HG03460 (cell line): Measurements from ENCODE around the gene TIMM44.
"Not testable (repeated sequence)": the region's sequence is repeated elsewhere in the genome, so short reads cannot be mapped to it uniquely, and the experiment has no call there.

Experiments
- ATAC-seq: cut with Tn5 transposase; IDR thresholded peaks from one replicate; pipeline ENCODE4 v1.9.1; 2021; ENCODE audit not compliant: unreplicated experiment

The TIMM44 gene

GRCh38 chr19:7977021-7977722, 33.7 kb upstream of the TIMM44 start:
- no peak for ATAC-seq

DNA sequence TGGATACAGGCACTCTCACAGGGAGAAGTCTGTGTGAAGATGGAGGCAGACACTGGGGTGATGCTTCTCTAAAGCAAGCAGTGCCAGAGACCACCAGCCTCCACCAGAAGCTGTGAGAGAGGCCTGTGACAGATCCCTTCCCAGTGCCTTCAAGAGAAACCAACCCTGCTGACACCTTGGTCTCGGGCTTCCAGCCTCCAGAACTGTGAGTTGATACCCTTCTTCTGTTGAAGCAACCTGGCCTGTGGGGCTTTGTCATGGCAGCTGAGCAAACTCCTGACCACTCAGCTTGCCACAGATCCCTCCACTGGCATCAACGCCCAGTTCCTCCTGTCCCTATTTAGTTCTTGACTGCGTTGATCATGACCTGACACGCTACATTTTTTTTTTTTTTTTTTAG, 33.0 kb upstream of the TIMM44 start:
- no peak for ATAC-seq

GRCh38 chr19:7975037-7975436, 31.6 kb upstream of the TIMM44 start:
- ATAC-seq: no peak

DNA sequence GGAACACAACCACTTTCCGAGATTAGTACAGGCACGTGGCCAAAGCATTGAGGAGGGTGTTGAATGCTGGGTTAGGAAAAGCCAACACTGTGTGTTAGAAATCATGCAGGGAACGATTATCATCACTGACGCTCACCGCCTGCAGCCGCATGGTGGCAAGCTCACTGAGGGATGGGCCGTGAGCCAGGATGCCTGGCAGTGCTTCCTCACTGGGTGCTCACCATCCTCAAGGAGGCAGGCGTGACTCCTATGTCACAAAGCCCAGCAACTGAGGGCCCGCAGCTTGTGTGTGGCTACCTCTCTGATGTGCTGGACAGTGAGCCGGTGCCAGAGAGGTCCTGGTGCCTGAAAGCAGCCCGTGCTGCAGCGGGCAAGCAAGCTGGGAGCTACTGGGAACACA, 30.4 kb upstream of the TIMM44 start:
- no peak for ATAC-seq

- ATAC-seq: no peak
Measured at GRCh38 chr19:7971553-7972520, 28.4 kb upstream of the TIMM44 start.

DNA sequence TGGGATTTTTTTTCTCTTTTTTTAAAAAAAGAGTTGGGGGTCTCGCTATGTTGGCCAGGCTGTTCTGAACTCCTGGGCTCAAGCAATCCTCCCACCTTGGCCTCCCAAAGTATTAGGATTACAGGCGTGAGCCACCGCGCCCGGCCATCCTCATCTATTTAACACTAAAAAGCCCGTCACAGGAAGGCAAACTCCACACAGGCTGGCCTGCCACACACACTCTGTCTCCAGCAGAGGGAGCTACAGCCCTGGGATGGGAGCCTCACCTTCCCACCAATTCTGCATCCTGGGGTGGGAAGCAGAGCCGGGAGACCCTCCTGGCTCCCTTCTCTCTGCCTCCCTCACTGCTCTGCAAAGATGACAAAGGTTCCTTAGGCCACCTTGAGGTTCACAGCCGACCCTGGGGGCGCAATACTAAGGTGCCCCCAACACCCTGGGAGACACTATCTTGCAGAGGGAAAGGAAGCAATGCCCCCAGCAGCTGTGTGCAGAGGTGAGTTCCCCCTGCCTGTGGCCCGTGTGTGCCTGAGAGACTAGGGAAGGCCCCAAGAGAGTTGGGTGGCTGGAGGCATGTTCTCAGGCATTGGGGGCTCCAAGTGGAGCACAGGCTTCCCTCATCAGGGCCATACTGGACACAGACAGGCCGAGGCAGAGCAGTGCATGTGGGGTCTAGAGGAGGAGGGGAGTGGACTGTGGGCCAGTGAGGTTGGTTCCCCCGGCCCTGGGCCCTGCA, 27.4 kb upstream of the TIMM44 start:
- no peak for ATAC-seq

DNA sequence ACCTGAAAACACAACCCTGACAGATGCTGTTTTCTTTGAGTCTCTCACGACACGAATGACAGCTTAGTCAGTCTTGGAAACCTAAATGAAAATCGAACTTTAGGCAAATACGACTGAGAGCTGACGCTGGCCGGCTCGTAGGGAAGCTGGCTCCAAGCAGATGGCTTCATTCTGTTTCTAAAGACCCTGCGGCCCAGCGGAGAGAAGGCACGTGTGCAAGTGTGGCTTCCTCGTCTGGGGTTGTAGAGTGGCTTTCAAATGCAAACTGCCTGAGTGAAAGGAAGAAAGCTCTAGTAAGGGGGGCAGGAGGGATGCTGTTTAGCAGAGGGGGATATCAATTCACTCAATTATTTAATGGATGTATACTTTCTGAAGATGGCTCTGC, 26.1 kb upstream of the TIMM44 start:
- no peak for ATAC-seq

- ATAC-seq: no peak
Measured at GRCh38 chr19:7968796-7969554, 25.5 kb upstream of the TIMM44 start.

GRCh38 chr19:7968008-7968795, 24.7 kb upstream of the TIMM44 start:
- ATAC-seq: no peak

- no peak for ATAC-seq
Measured at GRCh38 chr19:7965921-7966665, 22.6 kb upstream of the TIMM44 start.

- ATAC-seq: no peak
Measured at GRCh38 chr19:7965259-7965841, 21.9 kb upstream of the TIMM44 start.

- ATAC-seq: no peak
Measured at GRCh38 chr19:7963566-7963965, 20.1 kb upstream of the TIMM44 start.

GRCh38 chr19:7962644-7963268, 19.3 kb upstream of the TIMM44 start:
- no peak for ATAC-seq

DNA sequence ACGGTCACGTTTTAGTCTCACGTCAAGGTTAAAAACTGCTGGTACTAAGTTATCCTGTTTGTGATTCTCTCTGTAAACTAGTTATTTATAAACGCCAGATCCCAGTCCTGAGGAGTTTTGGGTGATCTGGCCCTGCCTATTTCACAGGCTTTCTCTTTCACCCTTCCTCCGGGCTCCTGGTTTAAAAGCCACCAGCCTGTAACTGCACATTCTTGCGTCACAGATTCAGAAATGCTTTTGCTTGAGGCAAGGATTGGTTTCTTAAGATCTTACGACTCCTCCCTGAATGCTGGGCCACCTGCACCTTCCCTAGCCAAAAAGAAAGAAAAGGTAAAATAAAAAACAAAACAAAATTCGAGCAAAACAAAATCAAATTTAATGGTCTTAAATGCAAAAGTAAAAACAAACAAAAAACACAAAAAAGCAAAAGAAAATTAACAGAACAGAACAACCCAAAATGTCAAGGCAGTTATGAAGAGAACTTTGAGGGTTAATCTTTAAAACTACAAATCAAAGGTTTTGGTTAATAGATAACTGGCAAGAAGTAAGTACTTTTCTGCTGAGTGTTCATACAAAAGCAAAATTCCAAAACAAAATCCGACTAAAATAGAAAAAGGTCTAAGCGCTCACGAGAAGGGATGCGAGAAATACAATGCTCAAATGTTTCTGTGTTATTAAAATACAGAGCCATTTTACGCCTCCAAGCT, 18.6 kb upstream of the TIMM44 start:
- no peak for ATAC-seq

DNA sequence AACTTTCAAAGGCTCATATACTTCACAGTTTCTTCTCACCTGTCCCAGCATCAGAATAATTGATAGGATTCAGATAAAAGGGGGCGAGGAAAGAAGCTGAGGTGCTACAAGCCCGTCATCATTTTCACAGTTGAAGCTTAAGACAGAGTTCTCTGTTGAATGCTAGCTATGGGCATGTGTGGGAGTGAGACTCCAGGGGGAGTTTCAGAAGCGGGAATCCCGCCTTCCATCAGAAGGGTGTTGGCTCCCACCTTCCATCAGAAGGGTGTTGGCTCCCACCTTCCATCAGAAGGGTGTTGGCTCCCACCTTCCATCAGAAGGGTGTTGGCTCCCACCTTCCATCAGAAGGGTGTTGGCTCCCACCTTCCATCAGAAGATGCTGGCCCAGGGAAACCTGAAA, 17.6 kb upstream of the TIMM44 start:
- ATAC-seq: not testable (repeated sequence)

DNA sequence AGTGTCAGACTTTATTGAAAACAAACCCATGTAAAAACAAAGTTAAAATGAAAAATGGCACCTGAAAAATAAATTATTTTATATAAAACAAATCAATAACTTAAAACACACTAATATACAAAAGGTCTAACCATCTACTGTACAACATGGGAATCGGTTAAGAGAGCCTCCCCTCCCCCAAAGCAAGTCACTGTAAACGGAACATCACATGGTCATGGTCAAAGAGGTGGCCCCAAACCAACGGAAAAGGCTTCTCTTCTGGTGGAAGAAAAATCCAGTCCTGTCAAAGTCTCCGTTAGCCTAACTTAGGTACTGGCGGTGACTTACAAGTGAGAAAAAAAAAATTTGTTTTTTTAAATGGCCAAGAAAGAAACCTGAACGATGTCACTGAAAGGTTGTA, 15.7 kb upstream of the TIMM44 start:
- ATAC-seq: no peak

DNA sequence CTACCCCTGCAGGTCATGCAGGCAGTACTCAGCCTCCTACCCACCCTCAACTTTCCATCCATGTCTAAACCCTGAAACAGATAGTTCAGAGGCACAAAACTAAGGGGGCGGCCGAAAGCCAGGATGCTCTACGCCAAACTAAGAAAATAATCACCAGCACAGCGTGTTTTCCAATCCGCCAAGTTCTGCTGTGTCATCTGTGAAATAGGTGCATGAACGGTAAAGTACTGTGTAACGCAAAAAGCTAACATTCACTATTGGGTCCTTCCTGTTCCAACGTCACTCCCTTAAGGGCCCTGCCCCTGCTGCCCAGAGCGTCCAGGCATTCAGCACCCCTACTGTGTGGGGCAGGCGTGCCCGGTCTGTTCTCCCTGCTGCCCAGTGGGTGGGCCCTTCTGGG, 12.2 kb upstream of the TIMM44 start:
- no peak for ATAC-seq

DNA sequence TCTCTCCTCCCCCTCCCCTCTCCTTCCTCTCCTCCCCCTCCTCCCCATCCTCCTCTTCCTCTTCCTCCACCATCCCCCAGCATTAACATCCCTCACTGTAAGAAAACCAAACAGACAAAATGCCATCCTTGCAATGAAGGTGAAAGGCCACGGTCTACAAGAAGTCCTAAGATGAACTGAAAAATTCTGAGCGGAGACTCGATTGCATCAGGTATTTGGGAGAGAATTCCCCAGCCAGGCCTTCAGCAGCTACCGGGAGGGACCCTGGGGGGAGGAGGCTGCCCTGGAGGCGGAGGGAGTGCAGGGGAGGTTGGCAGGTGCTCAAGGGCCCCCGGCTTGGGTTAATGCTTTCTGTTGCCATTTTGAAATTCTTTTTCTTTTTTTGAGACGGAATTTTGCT, 10.1 kb upstream of the TIMM44 start:
- no peak for ATAC-seq
